Stimulated activated CD8-positive, alpha-beta memory T cell treated with anti-CD3 and anti-CD28 coated beads, Interleukin-12 subunit alpha, Interleukin-12 subunit beta, amount 100 ng/mL, for 1 hour (primary cell): ENCODE data around the gene PPM1L.
A peak's percentile ranks its signal among the peaks of the same experiment; 100 is the strongest.
"Not testable (repeated sequence)": the region's sequence is repeated elsewhere in the genome, so short reads cannot be mapped to it uniquely, and the experiment has no call there.

Experiments
- DNase-seq: peaks from one replicate; pipeline ENCODE4 v3.0.0-alpha.2; 2020; ENCODE audit warnings: low read depth

Gene PPM1L

GRCh38 chr3:160755776-160756304 is at the start of gene PPM1L:
Gene PPM1L, plus strand, starts transcription at chr3:160756231.
- DNase-seq = peak; percentile 33

DNA sequence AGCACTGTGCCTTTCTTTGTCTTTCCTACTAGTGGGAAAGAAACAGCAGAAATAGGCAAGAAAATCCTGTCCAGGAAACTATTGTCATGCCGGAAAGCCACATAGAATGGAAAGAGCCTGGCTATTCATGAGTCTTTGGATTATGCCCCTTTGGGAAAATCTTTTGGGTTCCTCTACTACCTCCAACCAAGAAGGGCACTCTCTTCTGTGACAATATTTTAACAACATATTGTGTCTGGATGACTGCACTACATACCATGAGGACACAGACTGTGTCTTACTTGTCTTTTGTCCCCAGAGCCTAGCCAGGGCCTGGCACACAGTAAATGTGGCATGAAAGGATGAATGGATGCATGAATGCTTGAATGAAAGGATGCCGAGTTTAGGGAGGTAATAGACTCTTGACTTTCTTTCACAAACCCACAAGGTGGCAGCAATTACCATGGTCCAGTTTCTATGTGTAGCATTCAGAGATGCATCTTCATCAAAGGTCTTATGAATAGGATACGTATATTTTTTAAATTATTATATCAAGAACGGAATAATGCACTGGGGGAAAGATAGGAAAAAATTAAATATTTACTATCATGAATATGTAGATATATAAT is 48.7 kb upstream of the PPM1L start:
- DNase-seq = peak; percentile 2

DNA sequence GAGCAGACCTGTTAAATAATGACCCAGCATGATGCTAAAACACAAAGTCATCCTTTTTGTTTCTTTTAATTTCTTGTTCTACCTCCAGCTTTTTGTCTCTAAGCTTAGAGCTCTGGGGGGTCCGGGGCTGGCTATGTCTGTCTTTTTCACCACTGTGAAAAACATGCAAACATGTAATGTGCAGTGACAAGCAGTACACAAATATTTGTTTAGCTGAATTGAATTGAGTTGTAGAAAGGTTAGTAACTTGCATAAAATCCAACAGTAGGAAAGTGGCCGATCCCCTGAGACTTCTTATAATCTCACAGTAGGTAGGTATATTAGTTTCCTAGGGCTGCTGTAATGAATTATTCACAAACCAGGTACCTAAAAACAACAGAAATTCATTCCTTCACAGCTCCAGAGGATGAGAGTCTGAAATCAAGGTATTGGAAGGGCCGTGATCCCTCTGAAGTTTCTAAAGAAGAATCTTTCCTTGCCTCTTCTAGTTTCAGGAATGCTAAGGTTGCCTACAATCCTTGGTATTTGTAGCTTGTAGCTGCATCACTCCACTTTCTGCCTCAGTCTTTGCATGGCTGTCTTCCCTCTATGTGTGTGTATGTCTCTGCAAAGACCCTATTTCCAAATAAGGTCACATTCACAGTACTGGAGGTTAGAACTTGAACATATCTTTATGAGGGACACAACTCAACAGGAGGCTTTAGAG is 46.4 kb upstream of the PPM1L start:
- no peak for DNase-seq

DNA sequence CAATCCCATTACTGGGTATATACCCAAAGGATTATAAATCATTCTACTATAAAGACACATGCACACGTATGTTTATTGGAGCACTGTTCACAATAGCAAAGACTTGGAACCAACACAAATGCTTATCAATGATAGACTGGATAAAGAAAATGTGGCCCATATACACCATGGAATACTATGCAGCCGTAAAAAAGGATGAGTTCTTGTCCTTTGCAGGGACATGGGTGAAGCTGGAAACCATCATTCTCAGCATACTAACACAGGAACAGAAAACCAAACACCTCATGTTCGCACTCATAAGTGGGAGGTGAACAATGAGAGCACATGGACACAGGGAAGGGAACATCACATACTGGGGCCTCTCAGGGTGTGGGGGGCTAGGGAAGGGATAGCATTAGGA is 42.9 kb upstream of the PPM1L start:
- DNase-seq = not testable (repeated sequence)

DNA sequence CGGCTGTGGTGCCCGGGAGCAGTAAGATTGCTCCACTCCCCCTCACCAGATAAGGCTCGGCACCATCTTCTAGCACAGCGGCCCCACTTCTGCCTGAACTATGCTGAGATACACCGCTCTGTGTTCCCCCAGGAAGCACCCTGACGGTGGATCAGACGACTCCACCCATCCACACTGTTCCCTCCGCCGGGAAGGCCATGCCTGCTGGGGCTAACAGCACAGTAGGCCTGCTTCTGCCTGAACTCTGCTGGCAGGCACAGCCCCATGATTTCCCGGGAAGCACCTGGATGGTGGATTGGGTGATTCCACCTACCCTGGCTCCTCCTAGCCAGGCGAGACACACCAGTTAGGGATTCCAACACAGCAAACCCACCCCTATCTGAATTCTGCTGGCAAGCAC is 36.3 kb upstream of the PPM1L start:
- DNase-seq = no peak

DNA sequence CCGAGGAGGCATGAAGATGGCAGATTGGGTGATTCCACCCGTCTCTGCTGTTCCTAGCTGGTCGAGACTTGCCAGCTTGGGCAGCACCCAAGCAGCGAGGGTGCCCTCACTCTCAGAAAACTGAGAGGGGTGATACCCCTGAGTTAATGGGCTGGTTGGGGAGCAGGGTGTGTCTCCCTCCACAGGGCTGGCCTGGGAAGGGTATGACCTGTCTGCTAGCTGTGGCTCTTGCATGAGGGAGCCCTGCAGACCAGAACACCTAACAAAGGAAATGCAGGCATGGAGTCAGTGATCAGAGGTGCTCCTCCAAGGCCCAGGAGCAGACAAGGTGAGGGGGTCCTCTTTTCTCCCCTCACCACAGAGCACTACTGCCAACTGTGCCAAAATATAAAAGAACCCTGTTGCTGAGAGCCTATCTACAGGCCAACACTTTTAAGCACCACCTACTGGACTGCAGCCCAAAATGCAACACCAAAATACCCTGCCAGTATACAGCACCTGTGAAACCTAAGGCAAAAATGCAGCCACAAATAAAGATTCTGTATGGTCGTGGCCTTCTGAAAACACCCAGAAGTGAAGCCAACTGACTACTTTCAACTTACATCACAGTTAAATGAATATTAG is 35.8 kb upstream of the PPM1L start:
- no peak for DNase-seq

- DNase-seq = no peak
Measured at GRCh38 chr3:160722331-160722730, 33.7 kb upstream of the PPM1L start.

GRCh38 chr3:160725338-160725737 is 30.7 kb upstream of the PPM1L start:
- DNase-seq = no peak

- DNase-seq = no peak
Measured at GRCh38 chr3:160735826-160736225, 20.2 kb upstream of the PPM1L start.

- DNase-seq = no peak
Measured at GRCh38 chr3:160738048-160738447, 18.0 kb upstream of the PPM1L start.

- DNase-seq = no peak
Measured at GRCh38 chr3:160739079-160739478, 17.0 kb upstream of the PPM1L start.

DNA sequence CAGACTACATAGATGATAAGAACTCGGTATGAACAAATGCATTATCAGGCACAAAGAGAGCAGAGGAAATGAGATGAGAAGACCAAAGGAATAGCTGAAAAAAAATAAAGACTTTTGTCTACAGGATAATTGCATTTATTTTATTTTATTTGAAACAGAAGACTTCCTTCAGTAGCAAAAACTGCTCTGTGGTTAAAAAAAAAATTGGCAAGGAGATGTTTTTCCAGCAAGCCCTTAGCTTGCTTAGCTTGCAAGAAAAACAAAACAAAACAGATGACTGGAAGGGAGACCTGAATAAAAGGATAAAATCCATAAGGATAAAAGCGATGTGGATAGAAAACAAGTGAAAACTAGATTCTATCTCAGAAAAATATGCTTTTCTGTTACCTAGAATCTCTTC is 9.1 kb upstream of the PPM1L start:
- no peak for DNase-seq

- DNase-seq = no peak
Measured at GRCh38 chr3:160747422-160747821, 8.6 kb upstream of the PPM1L start.

DNA sequence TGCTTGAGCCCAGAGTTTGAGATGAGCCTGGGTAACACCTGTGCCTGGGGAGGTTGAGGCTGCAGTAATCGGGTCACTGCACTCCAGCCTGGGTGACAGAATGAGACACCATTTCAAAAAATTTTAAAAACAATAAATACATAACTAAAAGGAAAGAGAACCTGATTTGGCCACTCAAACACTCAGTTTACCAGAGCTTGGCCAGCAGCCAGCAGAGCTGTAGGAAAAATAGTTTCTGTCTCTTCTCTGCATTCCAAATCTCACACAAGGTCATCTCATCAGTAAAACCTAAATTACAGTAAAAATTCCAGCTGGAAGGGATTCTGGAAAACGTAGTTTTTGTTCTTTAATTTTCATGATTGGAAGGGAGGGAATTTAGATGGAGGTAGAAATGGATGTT is 7.8 kb upstream of the PPM1L start:
- no peak for DNase-seq

GRCh38 chr3:160748787-160749186 is 7.2 kb upstream of the PPM1L start:
- no peak for DNase-seq

DNA sequence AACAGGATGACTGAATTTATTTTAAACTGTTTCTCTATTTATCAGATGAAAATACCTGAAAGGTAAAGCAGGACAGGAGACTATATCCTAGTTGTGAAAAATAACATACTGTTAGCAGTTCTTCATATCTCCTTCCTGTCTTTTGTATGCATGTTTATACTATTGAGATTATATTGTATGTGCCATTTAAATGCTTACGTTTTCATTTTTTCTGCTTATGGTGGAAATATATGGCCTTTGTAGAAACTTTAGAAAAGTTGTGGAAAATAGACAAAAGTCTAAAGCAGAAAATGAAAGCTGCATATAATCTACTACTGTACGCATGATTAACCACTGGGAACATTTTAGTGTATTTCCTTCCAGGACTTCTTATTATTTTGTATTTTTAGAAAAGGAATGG is 2.1 kb upstream of the PPM1L start:
- no peak for DNase-seq

DNA sequence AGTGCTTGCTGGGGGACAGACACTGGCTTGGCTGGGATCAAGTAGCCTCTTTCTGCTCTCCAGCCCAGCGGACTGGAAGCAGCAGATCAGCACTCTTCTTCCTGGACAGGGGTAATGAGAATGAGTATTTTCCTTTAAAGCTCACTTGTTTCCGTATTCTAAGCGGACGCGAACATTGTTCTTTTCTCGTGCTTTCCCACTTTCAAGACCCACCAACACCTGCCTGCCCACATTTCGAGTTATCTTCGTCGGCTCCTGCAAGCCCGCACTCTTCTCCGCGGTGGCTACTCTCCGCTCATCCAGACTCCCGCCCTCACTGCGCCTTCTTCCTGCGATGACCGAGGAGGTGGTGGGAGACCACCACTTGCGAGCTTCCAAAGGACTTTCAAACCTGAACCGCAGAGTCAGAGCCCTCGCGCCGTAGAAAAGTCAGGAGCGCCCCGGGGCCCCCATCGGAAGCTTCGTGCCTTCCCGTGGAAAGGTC is 1.6 kb upstream of the PPM1L start:
- DNase-seq = no peak

DNA sequence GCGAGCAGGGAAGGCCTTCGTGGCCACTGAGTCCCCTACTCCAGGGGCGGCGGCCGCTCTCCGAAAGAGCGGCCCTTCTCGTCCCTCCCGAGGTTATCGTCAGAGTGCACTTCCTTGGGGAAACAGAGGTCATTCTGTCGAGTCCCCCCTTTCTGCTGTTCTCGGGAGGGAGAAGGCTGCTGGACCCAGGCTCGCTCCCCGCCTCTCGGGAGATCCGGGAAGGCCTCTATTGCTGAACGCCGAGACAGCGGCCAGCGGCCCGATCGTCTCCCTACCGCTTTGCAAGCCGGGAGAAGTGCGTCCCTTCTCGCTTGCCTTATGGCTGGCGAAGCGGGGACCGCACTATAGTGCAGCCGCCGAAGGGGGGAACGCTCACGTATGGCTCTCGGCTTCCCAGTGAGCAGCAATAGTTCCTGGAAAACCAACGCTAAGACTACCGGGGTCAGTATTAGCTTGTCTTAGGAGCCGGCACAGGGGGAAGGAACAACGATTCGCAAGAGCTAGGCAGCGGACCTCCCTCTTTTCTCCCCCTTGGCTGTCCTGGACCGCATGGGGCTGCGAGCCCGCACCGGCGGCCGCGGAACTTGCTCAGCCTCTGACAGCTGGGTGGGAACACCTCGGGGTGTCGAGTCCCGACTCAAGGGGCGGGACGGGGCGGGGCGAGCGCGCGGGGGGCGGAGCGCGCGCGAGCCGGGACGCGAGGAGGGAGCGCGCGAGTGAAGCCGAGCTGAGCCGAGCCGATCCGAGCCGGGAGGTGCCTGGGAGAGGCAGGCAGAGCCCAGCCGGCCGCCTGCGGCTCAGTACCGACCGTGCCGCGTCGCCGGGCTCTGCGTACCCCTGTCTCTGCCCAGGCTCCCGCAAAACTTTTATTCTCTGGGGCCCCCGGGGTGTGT is 930 bp upstream of the PPM1L start:
- peak; percentile 72 for DNase-seq

DNA sequence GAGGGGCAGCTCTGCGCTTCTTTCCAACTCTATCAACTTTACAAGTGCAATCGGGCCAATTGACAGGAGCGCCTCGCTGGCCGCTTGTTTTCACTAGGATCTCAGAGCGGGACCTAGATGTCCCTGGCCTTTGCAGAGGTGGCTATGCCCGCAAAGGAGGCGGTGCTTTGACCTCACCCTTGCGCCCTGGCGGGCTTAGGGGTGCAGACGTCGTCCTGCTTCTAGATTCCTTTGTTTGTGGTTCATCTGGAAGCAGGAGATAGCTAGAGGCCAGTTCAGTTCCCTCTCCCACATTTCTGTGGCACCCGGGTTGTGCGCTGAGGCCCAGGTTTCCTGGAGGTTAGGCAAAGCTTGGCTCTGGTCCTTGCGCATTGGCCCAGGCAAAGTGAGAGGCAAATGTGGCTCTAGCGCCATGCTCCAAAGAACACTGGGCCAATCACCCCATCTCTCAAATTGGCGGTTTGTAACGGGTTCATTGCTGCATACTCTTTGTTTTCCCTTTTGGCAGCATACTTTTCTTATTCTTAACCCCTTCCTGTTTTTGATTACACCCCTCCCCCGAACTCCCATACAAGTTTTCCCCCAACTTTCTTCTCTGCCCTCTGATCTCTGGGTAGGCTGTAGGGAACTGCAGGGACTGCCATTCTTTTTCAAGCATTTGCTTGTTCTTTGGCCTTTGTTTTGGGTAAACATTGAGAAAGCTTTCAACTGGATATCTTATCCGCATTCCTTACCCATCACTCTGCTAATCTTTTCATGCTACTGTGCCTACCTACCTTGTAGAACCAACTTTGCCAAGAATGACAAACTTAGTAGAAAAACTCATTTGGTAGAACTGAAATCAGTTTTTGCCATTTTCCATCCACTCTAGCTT is 1.4 kb downstream of the PPM1L start:
- no peak for DNase-seq

- DNase-seq = no peak
Measured at GRCh38 chr3:160758929-160759577, 3.0 kb downstream of the PPM1L start.

DNA sequence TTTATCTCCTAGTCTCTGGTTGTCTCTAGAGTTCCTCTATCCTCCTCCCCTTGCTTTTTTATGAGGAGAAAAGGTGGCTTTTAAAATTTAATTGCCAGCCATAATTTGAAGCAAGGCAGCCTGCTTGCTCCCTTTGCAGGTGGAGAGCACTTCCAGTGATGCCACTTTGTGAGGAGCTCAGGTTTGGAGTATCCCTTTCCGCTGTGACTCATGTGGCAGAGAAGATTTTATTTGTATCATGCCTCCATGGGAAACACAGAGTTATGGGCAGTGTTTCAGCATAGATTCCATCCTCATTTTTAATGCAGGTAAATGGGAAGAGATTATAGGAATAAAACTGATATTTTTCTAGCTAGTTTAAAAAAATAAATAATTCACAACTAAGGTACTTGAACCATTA is 7.0 kb downstream of the PPM1L start:
- no peak for DNase-seq
